HCT116 (cell line): ENCODE results near the gene TMEM117.

Experiments used
- CTCF ChIP-seq, 3 experiments: fragments of 200-600 bp in 1 of 3; sonication (generic) in 1 of 3; IDR thresholded peaks in 2 of 3; conservative IDR thresholded peaks in 1 of 3; 2 replicates each; pipeline ENCODE4 v1.5.1; 2012 to 2017; ENCODE audit warnings: low read depth in 2 of 3, low read length in 2 of 3, antibody characterized with exemption in 1 of 3, borderline replicate concordance in 1 of 3, control low read depth in 1 of 3, mild to moderate bottlenecking in 1 of 3, mixed read lengths in 1 of 3, mixed run types in 1 of 3, moderate library complexity in 1 of 3; ENCODE audit not compliant: insufficient read depth in 1 of 3
- EGR1 ChIP-seq: IDR thresholded peaks from 2 replicates; pipeline ENCODE4 v1.6.1; 2012; ENCODE audit warnings: low read depth

- no peak for TF ChIP-seq CTCF (IDR thresholded peaks at IDR 0.05 in 2 of 3, conservative IDR thresholded peaks at IDR 0.05 in 1 of 3; ENCODE audit: borderline replicate concordance in 1 of 3, insufficient read depth in 1 of 3, low read depth in 2 of 3, low read length in 2 of 3)
- TF ChIP-seq EGR1, result no peak
These were observed 143.6 kb downstream of the TMEM117 start for GRCh38 chr12:43979450-43979849.
